HCT116 (cell line): ENCODE data around the gene SIDT1. TPM values are rescaled to one million over a fixed set of nuclear protein-coding genes. Genes with fewer than 3 reads are reported as not detected.

ENCODE experiments used
- ATAC-seq: fragments of 200-7000 bp; cut with Tn5 transposase; 2 replicates; pipeline ENCODE4 v1.9.1; 2020; ENCODE audit warnings: mild to moderate bottlenecking, moderate library complexity
- BruUV-seq: library from RNA; stranded (reverse); fragments of 400-500 nt; replicated peaks from 2 replicates; lab custom pipeline; 2021; lab: Mats Ljungman, UMichigan
- CTCF ChIA-PET: fragments of 300-600 bp; sonication (Branson Sonifier 250); formaldehyde crosslinking; loops from one replicate; lab custom pipeline; 2021; ENCODE audit warnings: antibody characterized with exemption; lab: Charles Lee
- POLR2A ChIA-PET: fragments of 300-600, 350-600 bp; sonication (Branson Sonifier 250); formaldehyde crosslinking; loops from one replicate; lab custom pipeline; 2021; ENCODE audit warnings: antibody characterized with exemption; lab: Charles Lee
- RAD21 ChIA-PET, 2 experiments: fragments of 300-600 bp; sonication (Branson Sonifier 250); formaldehyde crosslinking; loops; one replicate each; lab custom pipeline; 2023; ENCODE audit warnings: low total read pairs in 2 of 2; ENCODE audit not compliant: uncharacterized antibody in 2 of 2, unreplicated experiment in 2 of 2, low non-redundant PET in 1 of 2; lab: Charles Lee
- DNase-seq: peaks from one replicate; pipeline ENCODE4 v3.0.0-alpha.2; 2010; ENCODE audit warnings: low read depth, low spot score
- H2AFZ ChIP-seq: fragments of 200-600 bp; shearing (Covaris generic), sonication (generic); 2 replicates; pipeline ENCODE4 v1.6.1; 2017; ENCODE audit warnings: low read depth, mixed run types, mixed read lengths, antibody characterized with exemption, low read length; ENCODE audit not compliant: poor library complexity, severe bottlenecking
- H3K27ac ChIP-seq: 2 replicates; pipeline ENCODE4 v1.5.1; 2012; ENCODE audit warnings: low read depth, low read length
- H3K27me3 ChIP-seq: fragments of 200-600 bp; sonication (generic); 2 replicates; pipeline ENCODE4 v1.6.1; 2016; ENCODE audit warnings: mixed run types, low read length, mixed read lengths; ENCODE audit not compliant: insufficient read depth
- H3K36me3 ChIP-seq, 2 experiments: fragments of 200-500 bp in 1 of 2; fragments of 200-600 bp in 1 of 2; sonication (Bioruptor generic) in 1 of 2; sonication (generic) in 1 of 2; 2 replicates each; pipeline versions ENCODE4 v1.5.1 to v1.6.1; 2014 to 2016; ENCODE audit warnings: low read length in 2 of 2, inconsistent platforms in 1 of 2, mixed read lengths in 1 of 2, mixed run types in 1 of 2; ENCODE audit not compliant: insufficient read depth in 2 of 2, control insufficient read depth in 1 of 2
- H3K4me1 ChIP-seq, 2 experiments: fragments of 200-600 bp in 1 of 2; sonication (generic) in 1 of 2; 2 replicates each; pipeline versions ENCODE4 v1.5.1 to v1.6.1; 2012 to 2017; ENCODE audit warnings: low read length in 2 of 2, inconsistent platforms in 1 of 2, mild to moderate bottlenecking in 1 of 2, mixed read lengths in 1 of 2, mixed run types in 1 of 2, moderate library complexity in 1 of 2; ENCODE audit not compliant: insufficient read depth in 2 of 2, control insufficient read depth in 1 of 2
- H3K4me2 ChIP-seq: fragments of 200-600 bp; sonication (generic); 2 replicates; pipeline ENCODE4 v1.6.1; 2017; ENCODE audit warnings: mixed run types, low read length, mixed read lengths
- H3K4me3 ChIP-seq, 2 experiments: fragments of 200-600 bp in 1 of 2; sonication (generic) in 1 of 2; replicated peaks in 1 of 2; 2 replicates each; pipeline ENCODE4 v1.5.1; 2011 to 2016; ENCODE audit warnings: low read length in 2 of 2, control low read depth in 1 of 2, low read depth in 1 of 2, mild to moderate bottlenecking in 1 of 2, mixed read lengths in 1 of 2, mixed run types in 1 of 2
- H3K79me2 ChIP-seq: fragments of 200-600 bp; sonication (generic); 2 replicates; pipeline ENCODE4 v1.6.1; 2017; ENCODE audit warnings: mild to moderate bottlenecking, mixed run types, low read length, moderate library complexity, mixed read lengths; ENCODE audit not compliant: insufficient read depth
- H3K9ac ChIP-seq: fragments of 200-600 bp; sonication (generic); 2 replicates; pipeline ENCODE4 v1.6.1; 2016; ENCODE audit warnings: low read length, mixed read lengths
- H3K9me2 ChIP-seq: fragments of 200-600 bp; sonication (generic), shearing (Covaris generic); 2 replicates; pipeline ENCODE4 v1.6.1; 2017; ENCODE audit warnings: mixed run types, mild to moderate bottlenecking, moderate library complexity; ENCODE audit not compliant: insufficient read depth
- H3K9me3 ChIP-seq, 2 experiments: fragments of 200-500 bp in 1 of 2; fragments of 200-600 bp in 1 of 2; sonication (Bioruptor generic) in 1 of 2; sonication (generic) in 1 of 2; 2 replicates each; pipeline ENCODE4 v1.6.1; 2014 to 2017; ENCODE audit warnings: low read length in 2 of 2, mixed read lengths in 2 of 2, inconsistent platforms in 1 of 2, low read depth in 1 of 2, mild to moderate bottlenecking in 1 of 2, mixed run types in 1 of 2, moderate library complexity in 1 of 2; ENCODE audit not compliant: control insufficient read depth in 1 of 2, insufficient read depth in 1 of 2
- H4K20me1 ChIP-seq: fragments of 200-600 bp; sonication (generic), shearing (Covaris generic); 2 replicates; pipeline ENCODE4 v1.6.1; 2017; ENCODE audit warnings: mixed run types, mild to moderate bottlenecking, moderate library complexity; ENCODE audit not compliant: insufficient read depth
- CTCF ChIP-seq, 3 experiments: fragments of 200-600 bp in 1 of 3; sonication (generic) in 1 of 3; IDR thresholded peaks in 2 of 3; conservative IDR thresholded peaks in 1 of 3; 2 replicates each; pipeline ENCODE4 v1.5.1; 2012 to 2017; ENCODE audit warnings: low read depth in 2 of 3, low read length in 2 of 3, antibody characterized with exemption in 1 of 3, borderline replicate concordance in 1 of 3, control low read depth in 1 of 3, mild to moderate bottlenecking in 1 of 3, mixed read lengths in 1 of 3, mixed run types in 1 of 3, moderate library complexity in 1 of 3; ENCODE audit not compliant: insufficient read depth in 1 of 3
- ELF1 ChIP-seq: IDR thresholded peaks from 2 replicates; pipeline ENCODE4 v1.6.1; 2012; ENCODE audit warnings: low read depth, borderline replicate concordance
- EZH2 ChIP-seq: fragments of 200-600 bp; sonication (generic); IDR thresholded peaks from 2 replicates; pipeline ENCODE4 v1.6.1; 2017; ENCODE audit warnings: antibody characterized with exemption, mixed run types
- FOSL1 ChIP-seq: IDR thresholded peaks from 2 replicates; pipeline ENCODE4 v1.6.1; 2012; ENCODE audit warnings: low read depth
- JUND ChIP-seq: IDR thresholded peaks from 2 replicates; pipeline ENCODE4 v1.6.1; 2012
- MAX ChIP-seq: IDR thresholded peaks from 2 replicates; pipeline ENCODE4 v1.6.1; 2012
- POLR2A ChIP-seq: IDR thresholded peaks from 2 replicates; pipeline ENCODE4 v1.7.0; 2011; ENCODE audit warnings: borderline replicate concordance; ENCODE audit not compliant: insufficient read depth, insufficient read length; ENCODE audit errors: extremely low read depth
- POLR2AphosphoS5 ChIP-seq: IDR thresholded peaks from 2 replicates; pipeline ENCODE4 v1.6.1; 2011; ENCODE audit warnings: mild to moderate bottlenecking, low read depth, low read length, moderate library complexity
- RAD21 ChIP-seq: IDR thresholded peaks from 2 replicates; pipeline ENCODE4 v1.6.1; 2012; ENCODE audit warnings: low read depth, mild to moderate bottlenecking
- REST ChIP-seq: IDR thresholded peaks from 2 replicates; pipeline ENCODE4 v1.6.1; 2012; ENCODE audit warnings: low read depth
- SIN3A ChIP-seq: IDR thresholded peaks from 2 replicates; pipeline ENCODE4 v1.6.1; 2012; ENCODE audit warnings: low read depth
- SRF ChIP-seq: IDR thresholded peaks from 2 replicates; pipeline ENCODE4 v1.6.1; 2012; ENCODE audit warnings: low read depth
- TCF7L2 ChIP-seq: IDR thresholded peaks from 2 replicates; pipeline ENCODE4 v1.7.0; 2011; ENCODE audit warnings: borderline replicate concordance, inconsistent platforms; ENCODE audit not compliant: insufficient read depth, insufficient read length; ENCODE audit errors: extremely low read depth
- ZFX ChIP-seq: fragments of 450-650 bp; IDR thresholded peaks from 2 replicates; pipeline ENCODE4 v1.6.1; 2017
- ZNF274 ChIP-seq: fragments of 200-500 bp; sonication (Bioruptor generic); IDR thresholded peaks from 2 replicates; pipeline ENCODE4 v1.6.1; 2014; ENCODE audit warnings: mild to moderate bottlenecking, low read depth, low read length, inconsistent platforms
- intact Hi-C: fragments of 100-400 bp; cut with micrococcal nuclease; formaldehyde crosslinking; loops from 2 replicates; pipeline ENCODE4 v1.10.0; 2022
- total RNA-seq: library from RNA; stranded (reverse); gene quantifications from one replicate; pipeline ENCODE4 v1.2.1, GENCODE V29; 2021; ENCODE audit not compliant: unreplicated experiment

The SIDT1 gene
- total RNA-seq, 1 experiment from 2014 or later: not detected

GRCh38 chr3:113607219-113607596 is 74.9 kb downstream of the SIDT1 start (continued):
- TF ChIP-seq ELF1: no peak
- no peak for TF ChIP-seq SIN3A
- TF ChIP-seq EZH2: no peak
- no peak for TF ChIP-seq JUND
- TF ChIP-seq TCF7L2: no peak
- TF ChIP-seq SRF: no peak
- no peak for TF ChIP-seq ZNF274
- TF ChIP-seq CTCF (IDR thresholded peaks at IDR 0.05 in 2 of 3, conservative IDR thresholded peaks at IDR 0.05 in 1 of 3; ENCODE audit: borderline replicate concordance in 1 of 3, insufficient read depth in 1 of 3, low read depth in 2 of 3, low read length in 2 of 3): no peak

GRCh38 chr3:113614402-113614801 is 82.0 kb downstream of the SIDT1 start:
- Histone ChIP-seq H3K36me3 (no peaks in the 10 kb centered on the region), H3K9me2 (no peaks in the 10 kb centered on the region), H3K4me2 (no peak overlapping the region), H3K4me1 (no peaks in the 10 kb centered on the region), H3K4me3 (no peak overlapping the region), H3K79me2 (no peaks in the 10 kb centered on the region), H3K9me3 (no peaks in the 10 kb centered on the region), H3K27ac (no peak overlapping the region), H2AFZ (no peak overlapping the region), H3K9ac (no peak overlapping the region), H4K20me1 (no peaks in the 10 kb centered on the region), H3K27me3 (0 out of 2 replicates have a peak, but pooled peaks cover 3% of the 10 kb centered on the region)
- BruUV-seq: no TSS peak
- ChIA-PET RAD21 (no interaction called here), CTCF (no interaction called here), POLR2A (no interaction called here)
- DNase-seq (no peak), ATAC-seq (no peak)
- intact Hi-C loops: no loop called here
- TF ChIP-seq REST (no peak), SRF (no peak), FOSL1 (no peak), EZH2 (no peak), MAX (no peak), ZFX (no peak), JUND (no peak), ZNF274 (no peak), RAD21 (no peak), CTCF (IDR thresholded peaks at IDR 0.05 in 2 of 3, conservative IDR thresholded peaks at IDR 0.05 in 1 of 3; ENCODE audit: borderline replicate concordance in 1 of 3, insufficient read depth in 1 of 3, low read depth in 2 of 3, low read length in 2 of 3) (no peak), TCF7L2 (no peak), POLR2AphosphoS5 (no peak), SIN3A (no peak), POLR2A (no peak)
